HepG2 (cell line): ENCODE measurements around the gene CA7. TPM values are rescaled to one million over a fixed set of nuclear protein-coding genes. Genes with fewer than 3 reads are reported as not detected.

Experiments used
- ARNT2 ChIP-seq: sonication (generic); formaldehyde crosslinking; IDR thresholded peaks from 2 replicates; pipeline ENCODE4 v1.8.0; 2022; ENCODE audit warnings: mild to moderate bottlenecking, low read depth, missing genetic modification reagents, moderate library complexity
- ATF3 ChIP-seq: sonication (generic); formaldehyde crosslinking; IDR thresholded peaks from 2 replicates; pipeline ENCODE4 v1.4.0; 2020; ENCODE audit warnings: missing genetic modification reagents
- CBX1 ChIP-seq: IDR thresholded peaks from one replicate; pipeline ENCODE4 v1.6.1; 2016; ENCODE audit warnings: antibody characterized with exemption, low read depth
- ERF ChIP-seq: IDR thresholded peaks from 2 replicates; pipeline ENCODE4 v1.6.1; 2018; ENCODE audit warnings: missing biosample characterization, missing genetic modification reagents
- FLYWCH1 ChIP-seq: sonication (generic); formaldehyde crosslinking; IDR thresholded peaks from 2 replicates; pipeline ENCODE4 v1.8.1; 2023; ENCODE audit warnings: mild to moderate bottlenecking, missing genetic modification reagents
- FOSL1 ChIP-seq: sonication (generic); formaldehyde crosslinking; IDR thresholded peaks from 2 replicates; pipeline ENCODE4 v1.9.0; 2021; ENCODE audit warnings: missing genetic modification reagents, borderline replicate concordance
- FOXM1 ChIP-seq: sonication (generic); formaldehyde crosslinking; IDR thresholded peaks from 2 replicates; pipeline ENCODE4 v1.5.0; 2020; ENCODE audit warnings: missing genetic modification reagents
- GLMP ChIP-seq: sonication (generic); formaldehyde crosslinking; IDR thresholded peaks from 2 replicates; pipeline ENCODE4 v1.9.0; 2021; ENCODE audit warnings: missing genetic modification reagents, mild to moderate bottlenecking, borderline replicate concordance
- KLF16 ChIP-seq, 2 experiments: sonication (generic) in 1 of 2; formaldehyde crosslinking in 1 of 2; IDR thresholded peaks; 2 replicates each; pipeline versions ENCODE4 v1.6.1 to v1.8.0; 2016 to 2023; ENCODE audit warnings: missing genetic modification reagents in 2 of 2, missing compliant biosample characterization in 1 of 2
- NFKBIZ ChIP-seq: IDR thresholded peaks from 2 replicates; pipeline ENCODE4 v1.6.1; 2018; ENCODE audit warnings: missing genetic modification reagents, missing compliant biosample characterization
- RBAK ChIP-seq: sonication (generic); formaldehyde crosslinking; IDR thresholded peaks from 2 replicates; pipeline ENCODE4 v1.5.1; 2020; ENCODE audit warnings: mild to moderate bottlenecking, missing genetic modification reagents
- RFX1 ChIP-seq: fragments of 450-650 bp; IDR thresholded peaks from 2 replicates; pipeline ENCODE4 v1.6.1; 2017
- SALL2 ChIP-seq: sonication (generic); formaldehyde crosslinking; IDR thresholded peaks from 2 replicates; pipeline ENCODE4 v1.8.1; 2023; ENCODE audit warnings: mild to moderate bottlenecking, missing genetic modification reagents, inconsistent platforms
- SIX1 ChIP-seq: sonication (generic); formaldehyde crosslinking; IDR thresholded peaks from 2 replicates; pipeline ENCODE4 v1.4.0; 2020; ENCODE audit warnings: missing genetic modification reagents, borderline replicate concordance
- TBX2 ChIP-seq: sonication (generic); formaldehyde crosslinking; IDR thresholded peaks from 2 replicates; pipeline ENCODE4 v1.5.0; 2020; ENCODE audit warnings: missing genetic modification reagents, mild to moderate bottlenecking, borderline replicate concordance
- ZNF12 ChIP-seq: sonication (generic); formaldehyde crosslinking; IDR thresholded peaks from 2 replicates; pipeline ENCODE4 v1.5.0; 2020; ENCODE audit warnings: missing genetic modification reagents
- ZNF382 ChIP-seq: sonication (generic); formaldehyde crosslinking; IDR thresholded peaks from 2 replicates; pipeline ENCODE4 v1.5.0; 2020; ENCODE audit warnings: missing genetic modification reagents, mild to moderate bottlenecking, borderline replicate concordance
- ZNF567 ChIP-seq: sonication (generic); formaldehyde crosslinking; IDR thresholded peaks from 2 replicates; pipeline ENCODE4 v1.8.1; 2023; ENCODE audit warnings: mild to moderate bottlenecking, missing genetic modification reagents, borderline replicate concordance
- polyA plus RNA-seq, 8 experiments: library from polyadenylated mRNA; depleted of rRNA in 3 of 8; stranded (reverse) in 7 of 8; unstranded in 1 of 8; fragments of >200 nt; fragmentation: Illumina TruSeq in 4 of 8; extraction: Trizol in 4 of 8; gene quantifications; 2 replicates each; pipeline versions ENCODE4 v1.2.1 to v1.2.3, GENCODE V29; 2011 to 2016; ENCODE audit warnings: low read depth in 4 of 8, missing spikeins in 1 of 8, mixed read lengths in 1 of 8; ENCODE audit not compliant: insufficient read depth in 1 of 8
- total RNA-seq, 5 experiments: library from RNA; depleted of rRNA; stranded (reverse); fragments of >200 nt; fragmentation: Illumina TruSeq; extraction: Trizol; gene quantifications; 2 replicates each; pipeline ENCODE4 v1.2.3, GENCODE V29; 2016; ENCODE audit warnings: low read depth in 1 of 5
- TF ChIP-seq, protein P1 (sequence below): sonication (generic); formaldehyde crosslinking; IDR thresholded peaks from 2 replicates; pipeline ENCODE4 v1.4.0; 2020; ENCODE audit warnings: low read depth, missing genetic modification reagents
- TF ChIP-seq, protein P2 (sequence below): IDR thresholded peaks from 2 replicates; pipeline ENCODE4 v1.6.1; 2016; ENCODE audit warnings: mild to moderate bottlenecking
- TF ChIP-seq, protein P3 (sequence below): sonication (generic); formaldehyde crosslinking; IDR thresholded peaks from 2 replicates; pipeline ENCODE4 v1.4.0; 2020; ENCODE audit warnings: mild to moderate bottlenecking, missing genetic modification reagents

The CA7 gene
- total and polyA plus RNA-seq, 2 of the 13 experiments (the other 11 are each of a cell fraction or from before 2014, with no cell fraction given) = not detected

GRCh38 chr16:66830422-66831404 is 13.5 kb upstream of the CA7 start, which contains the start of gene NAE1 (continued):
- TF ChIP-seq, protein P1, sequence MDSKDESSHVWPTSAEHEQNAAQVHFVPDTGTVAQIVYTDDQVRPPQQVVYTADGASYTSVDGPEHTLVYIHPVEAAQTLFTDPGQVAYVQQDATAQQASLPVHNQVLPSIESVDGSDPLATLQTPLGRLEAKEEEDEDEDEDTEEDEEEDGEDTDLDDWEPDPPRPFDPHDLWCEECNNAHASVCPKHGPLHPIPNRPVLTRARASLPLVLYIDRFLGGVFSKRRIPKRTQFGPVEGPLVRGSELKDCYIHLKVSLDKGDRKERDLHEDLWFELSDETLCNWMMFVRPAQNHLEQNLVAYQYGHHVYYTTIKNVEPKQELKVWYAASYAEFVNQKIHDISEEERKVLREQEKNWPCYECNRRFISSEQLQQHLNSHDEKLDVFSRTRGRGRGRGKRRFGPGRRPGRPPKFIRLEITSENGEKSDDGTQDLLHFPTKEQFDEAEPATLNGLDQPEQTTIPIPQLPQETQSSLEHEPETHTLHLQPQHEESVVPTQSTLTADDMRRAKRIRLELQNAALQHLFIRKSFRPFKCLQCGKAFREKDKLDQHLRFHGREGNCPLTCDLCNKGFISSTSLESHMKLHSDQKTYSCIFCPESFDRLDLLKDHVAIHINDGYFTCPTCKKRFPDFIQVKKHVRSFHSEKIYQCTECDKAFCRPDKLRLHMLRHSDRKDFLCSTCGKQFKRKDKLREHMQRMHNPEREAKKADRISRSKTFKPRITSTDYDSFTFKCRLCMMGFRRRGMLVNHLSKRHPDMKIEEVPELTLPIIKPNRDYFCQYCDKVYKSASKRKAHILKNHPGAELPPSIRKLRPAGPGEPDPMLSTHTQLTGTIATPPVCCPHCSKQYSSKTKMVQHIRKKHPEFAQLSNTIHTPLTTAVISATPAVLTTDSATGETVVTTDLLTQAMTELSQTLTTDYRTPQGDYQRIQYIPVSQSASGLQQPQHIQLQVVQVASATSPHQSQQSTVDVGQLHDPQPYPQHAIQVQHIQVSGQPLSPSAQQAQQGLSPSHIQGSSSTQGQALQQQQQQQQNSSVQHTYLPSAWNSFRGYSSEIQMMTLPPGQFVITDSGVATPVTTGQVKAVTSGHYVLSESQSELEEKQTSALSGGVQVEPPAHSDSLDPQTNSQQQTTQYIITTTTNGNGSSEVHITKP (CRISPR knock-in tag) = no peak
- TF ChIP-seq ERF (CRISPR knock-in tag) (peak; percentile 91), FOXM1 (CRISPR knock-in tag) (0 out of 2 replicates have a peak, but pooled peaks have one; percentile 81), NFKBIZ (CRISPR knock-in tag) (0 out of 2 replicates have a peak, but pooled peaks have one; percentile 47), GLMP (CRISPR knock-in tag) (no peak), KLF16 (CRISPR knock-in tag; IDR thresholded peaks at IDR 0.05) (peak; percentile 71 to 89; a peak in 2 of 4 replicates), TBX2 (peak; percentile 86), RBAK (CRISPR knock-in tag) (no peak), FLYWCH1 (CRISPR knock-in tag) (no peak), SIX1 (no peak; the same call in 1 of the 2 replicates), CBX1 (no peak), ATF3 (CRISPR knock-in tag) (no peak), ARNT2 (CRISPR knock-in tag) (peak; percentile 93), SALL2 (CRISPR knock-in tag) (peak; percentile 98), ZNF382 (CRISPR knock-in tag) (no peak), ZNF12 (peak; percentile 40; the same call in 1 of the 2 replicates), FOSL1 (CRISPR knock-in tag) (0 out of 2 replicates have a peak, but pooled peaks have one; percentile 43), ZNF567 (CRISPR knock-in tag) (peak; percentile 82; the same call in 1 of the 2 replicates), RFX1 (no peak)
- TF ChIP-seq, protein P2, sequence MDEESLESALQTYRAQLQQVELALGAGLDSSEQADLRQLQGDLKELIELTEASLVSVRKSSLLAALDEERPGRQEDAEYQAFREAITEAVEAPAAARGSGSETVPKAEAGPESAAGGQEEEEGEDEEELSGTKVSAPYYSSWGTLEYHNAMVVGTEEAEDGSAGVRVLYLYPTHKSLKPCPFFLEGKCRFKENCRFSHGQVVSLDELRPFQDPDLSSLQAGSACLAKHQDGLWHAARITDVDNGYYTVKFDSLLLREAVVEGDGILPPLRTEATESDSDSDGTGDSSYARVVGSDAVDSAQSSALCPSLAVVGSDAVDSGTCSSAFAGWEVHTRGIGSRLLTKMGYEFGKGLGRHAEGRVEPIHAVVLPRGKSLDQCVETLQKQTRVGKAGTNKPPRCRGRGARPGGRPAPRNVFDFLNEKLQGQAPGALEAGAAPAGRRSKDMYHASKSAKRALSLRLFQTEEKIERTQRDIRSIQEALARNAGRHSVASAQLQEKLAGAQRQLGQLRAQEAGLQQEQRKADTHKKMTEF (CRISPR knock-in tag) = peak; percentile 96
- TF ChIP-seq, protein P3, sequence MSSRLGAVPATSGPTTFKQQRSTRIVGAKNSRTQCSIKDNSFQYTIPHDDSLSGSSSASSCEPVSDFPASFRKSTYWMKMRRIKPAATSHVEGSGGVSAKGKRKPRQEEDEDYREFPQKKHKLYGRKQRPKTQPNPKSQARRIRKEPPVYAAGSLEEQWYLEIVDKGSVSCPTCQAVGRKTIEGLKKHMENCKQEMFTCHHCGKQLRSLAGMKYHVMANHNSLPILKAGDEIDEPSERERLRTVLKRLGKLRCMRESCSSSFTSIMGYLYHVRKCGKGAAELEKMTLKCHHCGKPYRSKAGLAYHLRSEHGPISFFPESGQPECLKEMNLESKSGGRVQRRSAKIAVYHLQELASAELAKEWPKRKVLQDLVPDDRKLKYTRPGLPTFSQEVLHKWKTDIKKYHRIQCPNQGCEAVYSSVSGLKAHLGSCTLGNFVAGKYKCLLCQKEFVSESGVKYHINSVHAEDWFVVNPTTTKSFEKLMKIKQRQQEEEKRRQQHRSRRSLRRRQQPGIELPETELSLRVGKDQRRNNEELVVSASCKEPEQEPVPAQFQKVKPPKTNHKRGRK (CRISPR knock-in tag) = no peak
